ENCODE data around the gene ECSCR. TPM values are rescaled to one million over a fixed set of nuclear protein-coding genes. Genes with fewer than 3 reads are reported as not detected.

The ECSCR gene
- total and polyA plus RNA-seq, 2 of the 8 experiments (the other 6 are each of a cell fraction or from before 2014, with no cell fraction given): 2.7 to 7.2 TPM

GRCh38 chr5:139419226-139420192 is 43.0 kb downstream of the ECSCR start (continued):
- TF ChIP-seq CHD7 (IDR thresholded peaks at IDR 0.05; ENCODE audit: insufficient replicate concordance, low read length) (no peak), BRCA1 (IDR thresholded peaks at IDR 0.05; ENCODE audit: low read depth, low read length) (no peak), SIX5 (IDR thresholded peaks at IDR 0.05; ENCODE audit: low read depth, low read length) (no peak), RAD21 (IDR thresholded peaks at IDR 0.05 in 1 of 2, conservative IDR thresholded peaks at IDR 0.05 in 1 of 2; ENCODE audit: low read depth in 2 of 2, low read length in 2 of 2) (no peak), POLR2A (IDR thresholded peaks at IDR 0.05; ENCODE audit: control extremely low read depth in 1 of 2, low read depth in 2 of 2, low read length in 2 of 2) (no peak), NRF1 (IDR thresholded peaks at IDR 0.05; ENCODE audit: low read depth, low read length) (no peak), TAF7 (optimal IDR thresholded peaks at IDR 0.05; ENCODE audit: borderline replicate concordance, low read depth, low read length) (no peak), RFX5 (IDR thresholded peaks at IDR 0.05; ENCODE audit: borderline replicate concordance, low read depth, low read length) (no peak), MAX (IDR thresholded peaks at IDR 0.05) (no peak)
